Endothelial cell of umbilical vein (primary cell): Measurements from ENCODE around the gene GNB5. TPM values are rescaled to one million over a fixed set of nuclear protein-coding genes. Genes with fewer than 3 reads are reported as not detected.

Source experiments
- BruUV-seq: library from RNA; stranded (reverse); fragments of 400-500 nt; replicated peaks from 2 replicates; lab custom pipeline; 2021; lab: Mats Ljungman, UMichigan
- CTCF ChIA-PET: fragments of 300-600, 350-600 bp; sonication (Branson Sonifier 250); formaldehyde crosslinking; loops from one replicate; lab custom pipeline; 2021; ENCODE audit warnings: antibody characterized with exemption, inconsistent platforms; lab: Charles Lee
- POLR2A ChIA-PET: fragments of 300-600, 350-600 bp; sonication (Branson Sonifier 250); formaldehyde crosslinking; loops from one replicate; lab custom pipeline; 2021; ENCODE audit warnings: antibody characterized with exemption, inconsistent platforms; lab: Charles Lee
- DNase-seq: peaks from one replicate; pipeline ENCODE4 v3.0.0-alpha.2; 2011; ENCODE audit warnings: low read depth, low spot score
- FAIRE-seq: peaks from 2 replicates; lab custom pipeline; 2011; peaks lifted over from hg19 to GRCh38; lab: Jason Lieb, UNC
- H2AFZ ChIP-seq: 2 replicates; pipeline ENCODE4 v1.6.0; 2012; ENCODE audit warnings: low read depth, low read length, control low read depth, inconsistent platforms
- H3K27ac ChIP-seq: 2 replicates; pipeline ENCODE4 v1.5.1; 2011; ENCODE audit warnings: low read depth, mild to moderate bottlenecking, control low read depth, low read length, moderate library complexity; ENCODE audit not compliant: insufficient read depth
- H3K27me3 ChIP-seq, 2 experiments: 2 replicates each; pipeline versions ENCODE4 v1.6.0 to v1.6.1; 2011; ENCODE audit warnings: low read length in 2 of 2, mixed read lengths in 1 of 2; ENCODE audit not compliant: control insufficient read depth in 2 of 2, insufficient read depth in 2 of 2
- H3K36me3 ChIP-seq, 2 experiments: 2 replicates in 1 of 2; 3 replicates in 1 of 2; pipeline ENCODE4 v1.5.1; 2011; ENCODE audit warnings: low read length in 2 of 2, mild to moderate bottlenecking in 1 of 2, moderate library complexity in 1 of 2; ENCODE audit not compliant: control insufficient read depth in 2 of 2, insufficient read depth in 2 of 2; ENCODE audit errors: extremely low read depth in 1 of 2
- H3K4me1 ChIP-seq: 3 replicates; pipeline ENCODE4 v1.5.1; 2011; ENCODE audit warnings: mild to moderate bottlenecking, low read length; ENCODE audit not compliant: control insufficient read depth, insufficient read depth; ENCODE audit errors: extremely low read depth
- H3K4me2 ChIP-seq: 2 replicates; pipeline ENCODE4 v1.6.1; 2011; ENCODE audit warnings: low read length, control low read depth, mixed read lengths; ENCODE audit not compliant: insufficient read depth
- H3K4me3 ChIP-seq, 3 experiments: fragments of 200-600 bp in 1 of 3; sonication (generic), shearing (Covaris generic) in 1 of 3; replicated peaks in 1 of 3; 2 replicates each; pipeline ENCODE4 v1.5.1; 2011 to 2016; ENCODE audit warnings: control low read depth in 3 of 3, low read length in 3 of 3, mild to moderate bottlenecking in 2 of 3, inconsistent platforms in 1 of 3, low read depth in 1 of 3, moderate library complexity in 1 of 3; ENCODE audit not compliant: insufficient read depth in 1 of 3
- H3K79me2 ChIP-seq: 2 replicates; pipeline ENCODE4 v1.6.0; 2012; ENCODE audit warnings: low read length, inconsistent platforms; ENCODE audit not compliant: control insufficient read depth, insufficient read depth
- H3K9ac ChIP-seq: replicated peaks from 2 replicates; pipeline ENCODE3; 2011; ENCODE audit warnings: low read length, control low read depth; ENCODE audit not compliant: insufficient read depth; ENCODE audit errors: extremely low read depth
- H3K9me1 ChIP-seq: replicated peaks from 3 replicates; pipeline ENCODE4 v1.6.0; 2011; ENCODE audit warnings: mild to moderate bottlenecking, low read length; ENCODE audit not compliant: control insufficient read depth, insufficient read depth; ENCODE audit errors: extremely low read depth
- H3K9me3 ChIP-seq: replicated peaks from 2 replicates; pipeline ENCODE4 v1.5.1; 2012; ENCODE audit warnings: low read length, inconsistent platforms; ENCODE audit not compliant: control insufficient read depth, insufficient read depth
- H4K20me1 ChIP-seq: replicated peaks from 2 replicates; pipeline ENCODE3; 2011; ENCODE audit warnings: mild to moderate bottlenecking, low read length; ENCODE audit not compliant: control insufficient read depth, insufficient read depth; ENCODE audit errors: extremely low read depth
- EZH2 ChIP-seq: IDR thresholded peaks from 2 replicates; pipeline ENCODE4 v1.6.1; 2012; ENCODE audit warnings: borderline replicate concordance, low read depth, mild to moderate bottlenecking, moderate library complexity, low read length, inconsistent platforms; ENCODE audit not compliant: severe bottlenecking
- FOS ChIP-seq: IDR thresholded peaks from 2 replicates; pipeline ENCODE4 v1.6.1; 2011; ENCODE audit warnings: mild to moderate bottlenecking, low read length, moderate library complexity, borderline replicate concordance; ENCODE audit not compliant: insufficient read depth
- GATA2 ChIP-seq: IDR thresholded peaks from 2 replicates; pipeline ENCODE4 v1.7.0; 2011; ENCODE audit warnings: low read depth, mild to moderate bottlenecking, moderate library complexity, mixed read lengths, low read length; ENCODE audit not compliant: insufficient read length, insufficient read depth
- JUN ChIP-seq: IDR thresholded peaks from 2 replicates; pipeline ENCODE4 v1.6.1; 2011; ENCODE audit warnings: borderline replicate concordance, low read depth; ENCODE audit not compliant: insufficient read length, insufficient read depth
- MYC ChIP-seq: IDR thresholded peaks from one replicate; pipeline ENCODE4 v1.6.1; 2011; ENCODE audit warnings: mild to moderate bottlenecking, low read depth, low read length
- POLR2A ChIP-seq: IDR thresholded peaks from 2 replicates; pipeline ENCODE4 v1.6.1; 2012; ENCODE audit warnings: low read depth, mild to moderate bottlenecking, control low read depth, low read length
- POLR2AphosphoS5 ChIP-seq: IDR thresholded peaks from 2 replicates; pipeline ENCODE4 v1.6.1; 2012; ENCODE audit warnings: low read depth, mild to moderate bottlenecking, control low read depth, low read length, moderate library complexity; ENCODE audit not compliant: insufficient read depth
- dilution Hi-C: fragments of 300-500 bp; cut with MboI; formaldehyde crosslinking; loops from one replicate; pipeline ENCODE4 v1.15.0; 2019; ENCODE audit warnings: low sequenced_read_pairs; ENCODE audit not compliant: extremely low pct_ligation_motif_present
- intact Hi-C: fragments of 100-400 bp; cut with micrococcal nuclease; formaldehyde crosslinking; loops from one replicate; pipeline ENCODE4 v1.10.0; 2022
- polyA plus RNA-seq, 4 experiments: library from polyadenylated mRNA; depleted of rRNA in 3 of 4; stranded (reverse) in 3 of 4; unstranded in 1 of 4; fragments of >200 nt; gene quantifications; 2 replicates each; pipeline versions ENCODE4 v1.2.1 to v1.2.3, GENCODE V29; 2011 to 2012; ENCODE audit warnings: missing spikeins in 1 of 4
- total RNA-seq: library from RNA; stranded (reverse); gene quantifications from 2 replicates; pipeline ENCODE4 v1.2.3, GENCODE V29; 2021
- TF ChIP-seq, protein P1 (sequence below), 2 donors: IDR thresholded peaks; 1 replicate in 1 of 2; 2 replicates in 1 of 2; pipeline ENCODE4 v1.5.1; 2011; ENCODE audit warnings: low read length in 2 of 2, mild to moderate bottlenecking in 2 of 2, moderate library complexity in 2 of 2, control low read depth in 1 of 2, inconsistent platforms in 1 of 2, low read depth in 1 of 2; ENCODE audit not compliant: insufficient read depth in 1 of 2; ENCODE audit errors: extremely low read depth in 1 of 2
- TF ChIP-seq, protein P2 (sequence below): IDR thresholded peaks from 2 replicates; pipeline ENCODE4 v1.6.1; 2011; ENCODE audit not compliant: insufficient read depth, insufficient read length

The GNB5 gene
- total and polyA plus RNA-seq, 2 donors (not counting 3 experiments of a cell fraction or from before 2014, with no cell fraction given), result 15.6 to 16.8 TPM

GRCh38 chr15:52232327-52232726, 41.1 kb upstream of the GNB5 start:
- H3K9me3 ChIP-seq, result no peaks in the 10 kb centered on the region
- DNase-seq (no peak), FAIRE-seq (no peak)
- no peak overlapping the region for H3K4me3 ChIP-seq
- H4K20me1 ChIP-seq, result no peaks in the 10 kb centered on the region
- no peak overlapping the region for H3K27ac ChIP-seq
- ChIA-PET POLR2A (no interaction called here), CTCF (interaction anchor here (0.7 to 1.1 kb wide), 3 partner anchors 8 to 503 kb away, joined by 3 read pairs; no protein-coding TSS in a partner anchor)
- H3K9ac ChIP-seq, result no peak overlapping the region
- H3K79me2 ChIP-seq, result no peaks in the 10 kb centered on the region
- H2AFZ ChIP-seq, result no peak overlapping the region
- no peaks in the 10 kb centered on the region for H3K4me1 ChIP-seq
- intact Hi-C loops, result no loop called here
- H3K27me3 ChIP-seq, result no peaks in the 10 kb centered on the region
- no peak overlapping the region for H3K4me2 ChIP-seq
- BruUV-seq, result no TSS peak
- dilution Hi-C loops, result no loop called here
- TF ChIP-seq POLR2AphosphoS5, result no peak
- no peak for TF ChIP-seq FOS
- TF ChIP-seq POLR2A, result no peak
- TF ChIP-seq, protein P1, sequence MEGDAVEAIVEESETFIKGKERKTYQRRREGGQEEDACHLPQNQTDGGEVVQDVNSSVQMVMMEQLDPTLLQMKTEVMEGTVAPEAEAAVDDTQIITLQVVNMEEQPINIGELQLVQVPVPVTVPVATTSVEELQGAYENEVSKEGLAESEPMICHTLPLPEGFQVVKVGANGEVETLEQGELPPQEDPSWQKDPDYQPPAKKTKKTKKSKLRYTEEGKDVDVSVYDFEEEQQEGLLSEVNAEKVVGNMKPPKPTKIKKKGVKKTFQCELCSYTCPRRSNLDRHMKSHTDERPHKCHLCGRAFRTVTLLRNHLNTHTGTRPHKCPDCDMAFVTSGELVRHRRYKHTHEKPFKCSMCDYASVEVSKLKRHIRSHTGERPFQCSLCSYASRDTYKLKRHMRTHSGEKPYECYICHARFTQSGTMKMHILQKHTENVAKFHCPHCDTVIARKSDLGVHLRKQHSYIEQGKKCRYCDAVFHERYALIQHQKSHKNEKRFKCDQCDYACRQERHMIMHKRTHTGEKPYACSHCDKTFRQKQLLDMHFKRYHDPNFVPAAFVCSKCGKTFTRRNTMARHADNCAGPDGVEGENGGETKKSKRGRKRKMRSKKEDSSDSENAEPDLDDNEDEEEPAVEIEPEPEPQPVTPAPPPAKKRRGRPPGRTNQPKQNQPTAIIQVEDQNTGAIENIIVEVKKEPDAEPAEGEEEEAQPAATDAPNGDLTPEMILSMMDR (IDR thresholded peaks at IDR 0.05; ENCODE audit: extremely low read depth in 1 of 2, insufficient read depth in 1 of 2, low read depth in 1 of 2, low read length in 2 of 2), result no peak
- no peak for TF ChIP-seq EZH2
- no peak for TF ChIP-seq GATA2
- TF ChIP-seq MYC, result no peak
- TF ChIP-seq, protein P2, sequence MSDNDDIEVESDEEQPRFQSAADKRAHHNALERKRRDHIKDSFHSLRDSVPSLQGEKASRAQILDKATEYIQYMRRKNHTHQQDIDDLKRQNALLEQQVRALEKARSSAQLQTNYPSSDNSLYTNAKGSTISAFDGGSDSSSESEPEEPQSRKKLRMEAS, result no peak
- no peak for TF ChIP-seq JUN
- H3K36me3 ChIP-seq, result peaks cover 0 to 5% of the 10 kb centered on the region in 2 experiments
- H3K9me1 ChIP-seq, result no peaks in the 10 kb centered on the region
